ENCODE results near the gene EIF5.
A peak's percentile ranks its signal among the peaks of the same experiment; 100 is the strongest.

EIF5 gene

GRCh38 chr14:103333754-103334643, at the start of gene EIF5:
EIF5 (plus strand) TSS chr14:103334237; CDS start chr14:103335861, 1,624 bp downstream.
- Histone ChIP-seq H3K27me3 (ENCODE audit: insufficient read depth, low read length) (no peaks in the 10 kb centered on the region), H2AFZ (ENCODE audit: low read depth, low read length) (peak within 1 kb of the TSS; percentile 63), H3K9me3 (ENCODE audit: low read length) (no peaks in the 10 kb centered on the region), H3K4me1 (ENCODE audit: insufficient read depth, low read length) (peaks cover 14% of the 10 kb centered on the region), H3K4me3 (ENCODE audit: low read length) (peak within 1 kb of the TSS; percentile 63), H3K36me3 (ENCODE audit: insufficient read depth, low read length) (peaks cover 38% of the 10 kb centered on the region)

GRCh38 chr14:103284574-103285467, 49.2 kb upstream of the EIF5 start:
- no peak overlapping the region for H2AFZ ChIP-seq (ENCODE audit: low read depth, low read length)
- no peak overlapping the region for H3K4me3 ChIP-seq (ENCODE audit: low read length)
- peaks cover 38% of the 10 kb centered on the region for H3K27me3 ChIP-seq (ENCODE audit: insufficient read depth, low read length)
- H3K4me1 ChIP-seq (ENCODE audit: insufficient read depth, low read length), result no peaks in the 10 kb centered on the region
- no peaks in the 10 kb centered on the region for H3K36me3 ChIP-seq (ENCODE audit: insufficient read depth, low read length)
- peaks cover 6% of the 10 kb centered on the region for H3K9me3 ChIP-seq (ENCODE audit: low read length)

GRCh38 chr14:103286460-103286859, 47.6 kb upstream of the EIF5 start:
- Histone ChIP-seq H3K4me3 (ENCODE audit: low read length) (no peak overlapping the region), H3K36me3 (ENCODE audit: insufficient read depth, low read length) (no peaks in the 10 kb centered on the region), H3K27me3 (ENCODE audit: insufficient read depth, low read length) (peaks cover 26% of the 10 kb centered on the region), H2AFZ (ENCODE audit: low read depth, low read length) (no peak overlapping the region), H3K9me3 (ENCODE audit: low read length) (peaks cover 6% of the 10 kb centered on the region), H3K4me1 (ENCODE audit: insufficient read depth, low read length) (no peaks in the 10 kb centered on the region)

GRCh38 chr14:103286968-103287850, 46.8 kb upstream of the EIF5 start:
- Histone ChIP-seq H3K9me3 (ENCODE audit: low read length) (peaks cover 6% of the 10 kb centered on the region), H3K4me1 (ENCODE audit: insufficient read depth, low read length) (no peaks in the 10 kb centered on the region), H3K27me3 (ENCODE audit: insufficient read depth, low read length) (peaks cover 20% of the 10 kb centered on the region), H3K36me3 (ENCODE audit: insufficient read depth, low read length) (no peaks in the 10 kb centered on the region), H2AFZ (ENCODE audit: low read depth, low read length) (no peak overlapping the region), H3K4me3 (ENCODE audit: low read length) (no peak overlapping the region)

GRCh38 chr14:103288076-103288766, 45.8 kb upstream of the EIF5 start:
- peaks cover 3% of the 10 kb centered on the region for H3K9me3 ChIP-seq (ENCODE audit: low read length)
- no peaks in the 10 kb centered on the region for H3K36me3 ChIP-seq (ENCODE audit: insufficient read depth, low read length)
- no peak overlapping the region for H3K4me3 ChIP-seq (ENCODE audit: low read length)
- H3K27me3 ChIP-seq (ENCODE audit: insufficient read depth, low read length), result peaks cover 20% of the 10 kb centered on the region
- H3K4me1 ChIP-seq (ENCODE audit: insufficient read depth, low read length), result no peaks in the 10 kb centered on the region
- H2AFZ ChIP-seq (ENCODE audit: low read depth, low read length), result no peak overlapping the region

GRCh38 chr14:103290056-103290455, 44.0 kb upstream of the EIF5 start:
- Histone ChIP-seq H3K9me3 (ENCODE audit: low read length) (peaks cover 3% of the 10 kb centered on the region), H2AFZ (ENCODE audit: low read depth, low read length) (no peak overlapping the region), H3K4me3 (ENCODE audit: low read length) (no peak overlapping the region), H3K36me3 (ENCODE audit: insufficient read depth, low read length) (no peaks in the 10 kb centered on the region), H3K4me1 (ENCODE audit: insufficient read depth, low read length) (no peaks in the 10 kb centered on the region), H3K27me3 (ENCODE audit: insufficient read depth, low read length) (peaks cover 10% of the 10 kb centered on the region)

- peaks cover 10% of the 10 kb centered on the region for H3K27me3 ChIP-seq (ENCODE audit: insufficient read depth, low read length)
- H3K9me3 ChIP-seq (ENCODE audit: low read length), result peaks cover 3% of the 10 kb centered on the region
- no peak overlapping the region for H2AFZ ChIP-seq (ENCODE audit: low read depth, low read length)
- H3K4me1 ChIP-seq (ENCODE audit: insufficient read depth, low read length), result no peaks in the 10 kb centered on the region
- no peak overlapping the region for H3K4me3 ChIP-seq (ENCODE audit: low read length)
- H3K36me3 ChIP-seq (ENCODE audit: insufficient read depth, low read length), result no peaks in the 10 kb centered on the region
Measured at GRCh38 chr14:103290494-103290893, 43.5 kb upstream of the EIF5 start.

GRCh38 chr14:103290961-103291360, 43.1 kb upstream of the EIF5 start:
- H3K4me3 ChIP-seq (ENCODE audit: low read length), result no peak overlapping the region
- no peaks in the 10 kb centered on the region for H3K36me3 ChIP-seq (ENCODE audit: insufficient read depth, low read length)
- no peaks in the 10 kb centered on the region for H3K4me1 ChIP-seq (ENCODE audit: insufficient read depth, low read length)
- no peak overlapping the region for H2AFZ ChIP-seq (ENCODE audit: low read depth, low read length)
- peaks cover 10% of the 10 kb centered on the region for H3K27me3 ChIP-seq (ENCODE audit: insufficient read depth, low read length)
- H3K9me3 ChIP-seq (ENCODE audit: low read length), result peaks cover 3% of the 10 kb centered on the region

- H3K4me3 ChIP-seq (ENCODE audit: low read length), result no peak overlapping the region
- no peaks in the 10 kb centered on the region for H3K4me1 ChIP-seq (ENCODE audit: insufficient read depth, low read length)
- H3K27me3 ChIP-seq (ENCODE audit: insufficient read depth, low read length), result peaks cover 5% of the 10 kb centered on the region
- H3K36me3 ChIP-seq (ENCODE audit: insufficient read depth, low read length), result no peaks in the 10 kb centered on the region
- H3K9me3 ChIP-seq (ENCODE audit: low read length), result peaks cover 3% of the 10 kb centered on the region
- no peak overlapping the region for H2AFZ ChIP-seq (ENCODE audit: low read depth, low read length)
Measured at GRCh38 chr14:103292426-103293374, 41.3 kb upstream of the EIF5 start.

- Histone ChIP-seq H2AFZ (ENCODE audit: low read depth, low read length) (no peak overlapping the region), H3K36me3 (ENCODE audit: insufficient read depth, low read length) (no peaks in the 10 kb centered on the region), H3K4me3 (ENCODE audit: low read length) (no peak overlapping the region), H3K27me3 (ENCODE audit: insufficient read depth, low read length) (peaks cover 3% of the 10 kb centered on the region), H3K9me3 (ENCODE audit: low read length) (peaks cover 3% of the 10 kb centered on the region), H3K4me1 (ENCODE audit: insufficient read depth, low read length) (no peaks in the 10 kb centered on the region)
Measured at GRCh38 chr14:103293465-103293864, 40.6 kb upstream of the EIF5 start.

GRCh38 chr14:103294091-103294490, 39.9 kb upstream of the EIF5 start:
- Histone ChIP-seq H3K9me3 (ENCODE audit: low read length) (no peaks in the 10 kb centered on the region), H3K4me1 (ENCODE audit: insufficient read depth, low read length) (no peaks in the 10 kb centered on the region), H3K36me3 (ENCODE audit: insufficient read depth, low read length) (no peaks in the 10 kb centered on the region), H3K27me3 (ENCODE audit: insufficient read depth, low read length) (peaks cover 3% of the 10 kb centered on the region), H2AFZ (ENCODE audit: low read depth, low read length) (no peak overlapping the region), H3K4me3 (ENCODE audit: low read length) (no peak overlapping the region)
